A673 (cell line): ENCODE data around the gene RC3H1.

ENCODE experiments used
- EZH2 ChIP-seq: fragments of 200-600 bp; sonication (generic); IDR thresholded peaks from 2 replicates; pipeline ENCODE4 v1.6.1; 2017; ENCODE audit warnings: borderline replicate concordance, low read depth, mild to moderate bottlenecking, mixed read lengths, antibody characterized with exemption, low read length; ENCODE audit not compliant: poor library complexity, severe bottlenecking
- TF ChIP-seq, protein P1 (sequence below): fragments of 300-800, 200-600 bp; sonication (generic); conservative IDR thresholded peaks from 2 replicates; pipeline ENCODE4 v1.5.1; 2017; ENCODE audit warnings: low read depth, mild to moderate bottlenecking, antibody characterized with exemption, low read length, moderate library complexity, mixed read lengths

DNA sequence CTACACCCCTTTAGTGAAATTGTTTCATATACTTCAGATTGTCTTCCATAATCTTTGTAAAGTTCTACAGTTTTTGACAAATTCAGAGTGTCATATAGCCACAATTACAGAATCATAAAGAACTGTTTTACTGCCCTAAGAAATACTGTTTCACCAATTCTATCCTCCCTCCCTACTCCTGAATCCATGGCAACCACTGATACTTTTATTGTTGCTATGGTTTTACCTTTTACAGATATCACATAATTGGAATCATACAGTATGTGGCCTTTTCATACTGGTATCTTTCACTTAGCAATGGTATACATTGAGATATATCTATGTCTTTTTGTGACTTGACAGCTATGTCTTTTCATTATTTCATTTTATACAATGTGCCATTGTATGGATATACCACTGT, 34.1 kb downstream of the RC3H1 start:
- TF ChIP-seq, protein P1, sequence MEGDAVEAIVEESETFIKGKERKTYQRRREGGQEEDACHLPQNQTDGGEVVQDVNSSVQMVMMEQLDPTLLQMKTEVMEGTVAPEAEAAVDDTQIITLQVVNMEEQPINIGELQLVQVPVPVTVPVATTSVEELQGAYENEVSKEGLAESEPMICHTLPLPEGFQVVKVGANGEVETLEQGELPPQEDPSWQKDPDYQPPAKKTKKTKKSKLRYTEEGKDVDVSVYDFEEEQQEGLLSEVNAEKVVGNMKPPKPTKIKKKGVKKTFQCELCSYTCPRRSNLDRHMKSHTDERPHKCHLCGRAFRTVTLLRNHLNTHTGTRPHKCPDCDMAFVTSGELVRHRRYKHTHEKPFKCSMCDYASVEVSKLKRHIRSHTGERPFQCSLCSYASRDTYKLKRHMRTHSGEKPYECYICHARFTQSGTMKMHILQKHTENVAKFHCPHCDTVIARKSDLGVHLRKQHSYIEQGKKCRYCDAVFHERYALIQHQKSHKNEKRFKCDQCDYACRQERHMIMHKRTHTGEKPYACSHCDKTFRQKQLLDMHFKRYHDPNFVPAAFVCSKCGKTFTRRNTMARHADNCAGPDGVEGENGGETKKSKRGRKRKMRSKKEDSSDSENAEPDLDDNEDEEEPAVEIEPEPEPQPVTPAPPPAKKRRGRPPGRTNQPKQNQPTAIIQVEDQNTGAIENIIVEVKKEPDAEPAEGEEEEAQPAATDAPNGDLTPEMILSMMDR, result no peak
- TF ChIP-seq EZH2, result no peak
